Retina (tissue), 1 donor: ENCODE measurements around the gene TSN.
A peak's percentile ranks its signal among the peaks of the same experiment; 100 is the strongest.
"Not testable (repeated sequence)": the region's sequence is repeated elsewhere in the genome, so short reads cannot be mapped to it uniquely, and the experiment has no call there.

Source experiments
- DNase-seq: peaks from one replicate; pipeline ENCODE4 v3.0.0-alpha.2; 2016

Gene TSN

GRCh38 chr2:121755237-121756111, at the start of gene TSN:
TSN (plus strand) TSS chr2:121755651; CDS start chr2:121755780, 129 bp downstream.
- DNase-seq: peak; percentile 99

- no peak for DNase-seq
Measured at GRCh38 chr2:121705958-121706357, 49.5 kb upstream of the TSN start.

- DNase-seq: no peak
Measured at GRCh38 chr2:121707344-121707919, 48.0 kb upstream of the TSN start.

- DNase-seq: no peak
Measured at GRCh38 chr2:121707920-121708361, 47.5 kb upstream of the TSN start.

GRCh38 chr2:121709776-121710469, 45.5 kb upstream of the TSN start:
- DNase-seq: no peak

GRCh38 chr2:121710470-121711170, 44.8 kb upstream of the TSN start:
- no peak for DNase-seq

- not testable (repeated sequence) for DNase-seq
Measured at GRCh38 chr2:121711481-121711880, 44.0 kb upstream of the TSN start.

GRCh38 chr2:121716126-121716525, 39.3 kb upstream of the TSN start:
- no peak for DNase-seq

GRCh38 chr2:121717529-121717928, 37.9 kb upstream of the TSN start:
- no peak for DNase-seq

GRCh38 chr2:121721926-121722325, 33.5 kb upstream of the TSN start:
- no peak for DNase-seq

GRCh38 chr2:121722479-121722878, 33.0 kb upstream of the TSN start:
- no peak for DNase-seq

GRCh38 chr2:121723316-121723715, 32.1 kb upstream of the TSN start:
- DNase-seq: no peak

- DNase-seq: no peak
Measured at GRCh38 chr2:121727332-121727731, 28.1 kb upstream of the TSN start.

- no peak for DNase-seq
Measured at GRCh38 chr2:121727950-121728349, 27.5 kb upstream of the TSN start.

- DNase-seq: no peak
Measured at GRCh38 chr2:121731366-121731765, 24.1 kb upstream of the TSN start.

- DNase-seq: not testable (repeated sequence)
Measured at GRCh38 chr2:121734544-121734943, 20.9 kb upstream of the TSN start.

GRCh38 chr2:121735518-121736074, 19.9 kb upstream of the TSN start:
- DNase-seq: no peak

GRCh38 chr2:121736140-121736461, 19.4 kb upstream of the TSN start:
- DNase-seq: no peak

- peak; percentile 91 for DNase-seq
Measured at GRCh38 chr2:121736462-121737336, 18.8 kb upstream of the TSN start, which contains the start of gene NIFK. NIFK (minus strand) TSS chr2:121736875; CDS start chr2:121736850, 25 bp downstream.

- DNase-seq: no peak
Measured at GRCh38 chr2:121740973-121741372, 14.5 kb upstream of the TSN start.

- no peak for DNase-seq
Measured at GRCh38 chr2:121741450-121741849, 14.0 kb upstream of the TSN start.
